BE2C (cell line): ENCODE measurements around the gene RAI1.

ENCODE experiments used
- DNase-seq: peaks from one replicate; pipeline ENCODE4 v3.0.0-alpha.2; 2020
- H3K27me3 ChIP-seq: fragments of 250-450 bp; sonication (Bioruptor Pico); 2 replicates; pipeline ENCODE4 v1.5.1; 2020; ENCODE audit warnings: mild to moderate bottlenecking
- H3K36me3 ChIP-seq: fragments of 250-450 bp; sonication (Bioruptor Pico); 2 replicates; pipeline ENCODE4 v1.5.1; 2020; ENCODE audit warnings: mild to moderate bottlenecking
- H3K4me1 ChIP-seq: fragments of 250-450 bp; sonication (Bioruptor Pico); 2 replicates; pipeline ENCODE4 v1.5.1; 2020
- H3K4me3 ChIP-seq: 2 replicates; pipeline ENCODE4 v1.5.1; 2011; ENCODE audit warnings: low read depth, low read length
- H3K9me3 ChIP-seq: fragments of 250-450 bp; sonication (Bioruptor Pico); 2 replicates; pipeline ENCODE4 v1.5.1; 2020
- CTCF ChIP-seq: IDR thresholded peaks from 2 replicates; pipeline ENCODE4 v1.5.1; 2012; ENCODE audit warnings: mild to moderate bottlenecking, low read depth, low read length

RAI1 gene

GRCh38 chr17:17702449-17703139 lies 21.3 kb downstream of the RAI1 start:
- TF ChIP-seq CTCF: no peak
- H3K4me1 ChIP-seq: peaks cover 9% of the 10 kb centered on the region
- no peaks in the 10 kb centered on the region for H3K36me3 ChIP-seq
- H3K4me3 ChIP-seq: no peak overlapping the region
- H3K9me3 ChIP-seq: no peaks in the 10 kb centered on the region
- H3K27me3 ChIP-seq: no peaks in the 10 kb centered on the region
- no peak for DNase-seq

GRCh38 chr17:17703140-17703919 lies 22.1 kb downstream of the RAI1 start:
- H3K36me3 ChIP-seq: no peaks in the 10 kb centered on the region
- H3K4me3 ChIP-seq: no peak overlapping the region
- no peaks in the 10 kb centered on the region for H3K9me3 ChIP-seq
- peaks cover 9% of the 10 kb centered on the region for H3K4me1 ChIP-seq
- no peak for DNase-seq
- no peaks in the 10 kb centered on the region for H3K27me3 ChIP-seq
- no peak for TF ChIP-seq CTCF

GRCh38 chr17:17704931-17705330 lies 23.7 kb downstream of the RAI1 start:
- Histone ChIP-seq H3K4me3 (no peak overlapping the region), H3K36me3 (no peaks in the 10 kb centered on the region), H3K27me3 (no peaks in the 10 kb centered on the region), H3K4me1 (no peaks in the 10 kb centered on the region), H3K9me3 (no peaks in the 10 kb centered on the region)
- no peak for TF ChIP-seq CTCF
- DNase-seq: no peak

DNA sequence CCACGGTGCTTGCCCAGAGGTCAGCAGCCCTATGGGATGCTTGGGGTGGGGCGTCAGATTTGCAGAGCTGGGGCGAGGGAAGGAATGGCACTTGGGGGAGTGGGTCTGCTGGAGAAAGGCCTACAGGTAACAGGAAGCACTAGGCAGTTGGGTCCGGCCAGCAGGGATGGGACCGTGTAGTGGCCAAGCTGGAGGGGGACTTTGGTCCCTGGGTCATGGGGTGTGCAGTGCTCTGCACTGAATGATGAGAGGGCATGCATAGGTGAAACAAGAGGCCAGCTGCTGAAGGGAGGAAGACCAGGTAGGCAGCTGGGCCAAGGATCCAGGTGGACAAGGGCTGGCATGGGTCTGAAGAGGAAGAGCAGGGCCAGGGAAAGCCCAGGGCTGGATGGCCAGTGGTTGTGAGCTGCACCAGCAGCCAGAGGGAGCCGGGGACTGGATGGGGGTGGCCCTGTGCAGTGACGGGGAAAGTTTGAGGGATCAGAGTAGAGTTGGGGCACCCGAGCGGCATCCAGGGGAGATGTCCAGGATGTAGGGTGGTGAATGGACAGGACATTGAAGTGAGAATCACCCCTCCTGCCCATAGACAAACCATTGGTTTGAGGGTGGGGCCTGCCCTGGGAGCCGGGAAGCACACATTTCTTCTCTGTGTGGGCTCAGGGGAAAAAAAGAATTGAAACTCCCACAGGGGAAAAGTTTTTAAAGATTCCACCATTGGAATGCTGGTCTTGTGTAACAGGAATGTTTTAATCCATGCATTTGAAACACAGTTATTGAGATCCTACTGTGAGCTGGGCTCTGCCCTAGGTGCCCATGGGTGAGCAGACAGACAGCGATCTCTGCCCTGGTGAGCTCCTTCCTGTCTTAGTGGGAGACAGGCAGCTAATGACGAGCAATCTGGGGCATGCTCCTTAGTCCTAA lies 25.1 kb downstream of the RAI1 start:
- no peaks in the 10 kb centered on the region for H3K36me3 ChIP-seq
- no peaks in the 10 kb centered on the region for H3K4me1 ChIP-seq
- no peak overlapping the region for H3K4me3 ChIP-seq
- no peaks in the 10 kb centered on the region for H3K9me3 ChIP-seq
- 0 out of 2 replicates have a peak, but pooled peaks have one; percentile 3 for TF ChIP-seq CTCF
- no peak for DNase-seq
- H3K27me3 ChIP-seq: no peaks in the 10 kb centered on the region

GRCh38 chr17:17708295-17708694 lies 27.0 kb downstream of the RAI1 start:
- Histone ChIP-seq H3K9me3 (no peaks in the 10 kb centered on the region), H3K4me1 (no peaks in the 10 kb centered on the region), H3K27me3 (no peaks in the 10 kb centered on the region), H3K36me3 (no peaks in the 10 kb centered on the region), H3K4me3 (no peak overlapping the region)
- no peak for DNase-seq
- TF ChIP-seq CTCF: no peak
